ENCODE results near the gene C14orf93. TPM values are rescaled to one million over a fixed set of nuclear protein-coding genes. Genes with fewer than 3 reads are reported as not detected.

The C14orf93 gene
- total RNA-seq, 1 donor from 2014 or later: 12.4 TPM

DNA sequence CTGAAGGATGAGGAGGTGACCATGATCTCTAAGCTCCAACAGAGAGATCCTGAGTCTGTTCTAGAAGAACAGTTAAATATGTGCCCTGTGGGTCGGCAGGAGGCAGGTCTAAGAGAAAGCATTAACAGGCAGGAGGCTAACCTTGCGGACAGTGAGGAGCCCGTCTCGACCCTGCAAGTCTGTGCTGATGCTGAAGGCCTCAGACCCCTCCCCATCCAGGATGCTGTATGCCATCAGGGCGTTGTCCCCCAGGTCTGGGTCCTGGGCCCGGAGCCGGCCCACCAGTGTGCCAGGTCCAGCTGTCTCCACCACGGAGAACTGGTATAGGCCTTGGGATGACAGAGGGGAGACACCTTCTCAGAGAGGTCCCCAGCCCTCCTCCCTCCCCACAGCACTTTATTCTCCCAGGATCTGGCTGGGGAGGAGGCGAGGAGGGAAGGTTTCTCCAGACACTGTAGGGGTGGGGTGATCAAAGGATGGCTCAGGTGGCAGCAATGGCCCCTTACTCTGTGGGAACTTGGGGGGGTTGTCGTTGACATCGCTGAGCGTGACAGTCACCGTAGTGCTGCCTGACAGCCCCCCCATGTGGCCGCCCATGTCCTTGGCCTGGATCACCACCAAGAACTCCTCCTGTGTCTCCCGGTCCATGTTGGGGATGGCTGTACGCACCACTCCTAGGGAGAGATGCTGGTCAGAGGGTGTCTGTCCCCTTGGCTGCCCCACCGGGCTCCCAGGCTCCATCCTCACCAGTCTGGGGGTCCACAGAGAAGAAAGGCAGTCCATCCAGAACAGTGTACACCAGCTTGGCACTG lies 44.3 kb upstream of the C14orf93 start:
- H3K9me3 Mint-ChIP-seq (ENCODE audit: unreplicated experiment): no peaks in the 10 kb centered on the region
- no peak for DNase-seq (ENCODE audit: extremely low spot score, unreplicated experiment)
- H3K36me3 Mint-ChIP-seq (ENCODE audit: unreplicated experiment): peaks cover 3% of the 10 kb centered on the region
- H3K4me3 Mint-ChIP-seq (ENCODE audit: unreplicated experiment): no peak overlapping the region
- H3K27me3 Mint-ChIP-seq (ENCODE audit: unreplicated experiment): no peaks in the 10 kb centered on the region
- no peak overlapping the region for H3K27ac Mint-ChIP-seq (ENCODE audit: unreplicated experiment)
- TF ChIP-seq, protein P1, sequence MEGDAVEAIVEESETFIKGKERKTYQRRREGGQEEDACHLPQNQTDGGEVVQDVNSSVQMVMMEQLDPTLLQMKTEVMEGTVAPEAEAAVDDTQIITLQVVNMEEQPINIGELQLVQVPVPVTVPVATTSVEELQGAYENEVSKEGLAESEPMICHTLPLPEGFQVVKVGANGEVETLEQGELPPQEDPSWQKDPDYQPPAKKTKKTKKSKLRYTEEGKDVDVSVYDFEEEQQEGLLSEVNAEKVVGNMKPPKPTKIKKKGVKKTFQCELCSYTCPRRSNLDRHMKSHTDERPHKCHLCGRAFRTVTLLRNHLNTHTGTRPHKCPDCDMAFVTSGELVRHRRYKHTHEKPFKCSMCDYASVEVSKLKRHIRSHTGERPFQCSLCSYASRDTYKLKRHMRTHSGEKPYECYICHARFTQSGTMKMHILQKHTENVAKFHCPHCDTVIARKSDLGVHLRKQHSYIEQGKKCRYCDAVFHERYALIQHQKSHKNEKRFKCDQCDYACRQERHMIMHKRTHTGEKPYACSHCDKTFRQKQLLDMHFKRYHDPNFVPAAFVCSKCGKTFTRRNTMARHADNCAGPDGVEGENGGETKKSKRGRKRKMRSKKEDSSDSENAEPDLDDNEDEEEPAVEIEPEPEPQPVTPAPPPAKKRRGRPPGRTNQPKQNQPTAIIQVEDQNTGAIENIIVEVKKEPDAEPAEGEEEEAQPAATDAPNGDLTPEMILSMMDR (IDR thresholded peaks at IDR 0.05): peak; percentile 33
- peaks cover 22% of the 10 kb centered on the region for H3K4me1 Mint-ChIP-seq (ENCODE audit: unreplicated experiment)

DNA sequence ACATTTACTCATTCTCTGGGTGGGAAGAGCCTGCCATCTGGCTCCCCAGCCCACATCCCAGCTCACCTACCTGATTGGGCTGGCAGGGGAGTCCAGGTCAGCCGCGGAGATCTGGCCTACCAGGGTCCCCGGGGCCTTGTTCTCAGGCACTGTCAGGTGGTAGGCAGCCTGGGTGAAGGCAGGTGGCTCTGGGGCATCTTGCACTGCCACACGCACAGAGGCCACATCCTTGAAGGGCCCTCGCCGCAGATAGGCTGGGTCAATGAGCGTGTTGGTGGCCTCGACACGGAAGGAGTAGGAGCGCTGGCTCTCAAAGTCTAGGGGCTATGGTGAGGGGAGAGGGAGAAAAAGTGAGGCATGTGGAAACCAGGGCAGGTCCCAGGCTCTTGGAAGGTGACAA lies 43.5 kb upstream of the C14orf93 start:
- TF ChIP-seq, protein P1 (IDR thresholded peaks at IDR 0.05): no peak
- DNase-seq (ENCODE audit: extremely low spot score, unreplicated experiment): no peak
- H3K4me3 Mint-ChIP-seq (ENCODE audit: unreplicated experiment): no peak overlapping the region
- peaks cover 2% of the 10 kb centered on the region for H3K36me3 Mint-ChIP-seq (ENCODE audit: unreplicated experiment)
- no peaks in the 10 kb centered on the region for H3K27me3 Mint-ChIP-seq (ENCODE audit: unreplicated experiment)
- no peaks in the 10 kb centered on the region for H3K9me3 Mint-ChIP-seq (ENCODE audit: unreplicated experiment)
- H3K27ac Mint-ChIP-seq (ENCODE audit: unreplicated experiment): no peak overlapping the region
- peaks cover 20% of the 10 kb centered on the region for H3K4me1 Mint-ChIP-seq (ENCODE audit: unreplicated experiment)

DNA sequence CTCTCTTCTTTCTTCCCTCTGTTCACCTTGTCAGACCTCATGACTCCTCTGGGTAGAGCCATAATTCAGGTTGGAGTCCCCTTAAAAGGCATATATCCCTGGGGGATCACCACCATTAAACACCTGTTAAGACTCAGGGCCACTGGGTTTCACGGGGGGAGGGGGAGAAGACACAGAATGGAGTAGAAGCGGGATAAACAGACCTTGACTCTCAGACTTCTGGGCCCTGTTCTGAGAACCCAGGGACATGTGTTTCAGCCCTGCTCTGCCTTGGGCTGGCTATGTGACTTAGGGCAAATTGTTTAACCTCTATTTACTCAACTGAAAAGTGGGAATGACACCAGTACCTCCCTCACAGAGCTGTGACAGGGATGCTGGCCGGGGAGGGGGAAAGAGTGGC lies 42.7 kb upstream of the C14orf93 start:
- no peak overlapping the region for H3K27ac Mint-ChIP-seq (ENCODE audit: unreplicated experiment)
- no peaks in the 10 kb centered on the region for H3K27me3 Mint-ChIP-seq (ENCODE audit: unreplicated experiment)
- no peak for DNase-seq (ENCODE audit: extremely low spot score, unreplicated experiment)

DNA sequence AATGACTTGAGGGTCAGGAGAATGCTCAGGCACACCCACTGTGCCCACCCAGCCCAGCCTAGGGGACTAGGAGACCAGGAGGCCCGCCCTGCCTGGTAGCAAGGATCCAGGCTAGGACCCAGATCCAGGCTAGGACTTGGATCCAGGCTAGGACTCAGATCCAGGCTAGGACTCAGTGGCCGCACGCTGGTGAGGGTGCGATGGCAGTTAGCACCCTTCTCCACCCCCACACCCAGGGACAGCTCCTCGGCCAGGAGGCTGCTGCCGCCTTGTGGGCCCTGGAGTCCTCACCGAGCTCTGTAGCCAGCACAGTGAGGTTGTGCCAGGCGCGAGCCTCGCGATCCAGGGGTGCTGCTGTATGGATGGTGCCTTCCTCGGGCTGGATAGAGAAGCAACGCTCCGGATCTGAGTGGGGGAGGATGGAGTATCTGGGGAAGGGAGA lies 42.3 kb upstream of the C14orf93 start:
- Mint-ChIP-seq H3K9me3 (ENCODE audit: unreplicated experiment) (no peaks in the 10 kb centered on the region), H3K27ac (ENCODE audit: unreplicated experiment) (no peak overlapping the region), H3K27me3 (ENCODE audit: unreplicated experiment) (no peaks in the 10 kb centered on the region), H3K4me3 (ENCODE audit: unreplicated experiment) (no peak overlapping the region), H3K36me3 (ENCODE audit: unreplicated experiment) (peaks cover 2% of the 10 kb centered on the region), H3K4me1 (ENCODE audit: unreplicated experiment) (peaks cover 21% of the 10 kb centered on the region)
- TF ChIP-seq, protein P1 (IDR thresholded peaks at IDR 0.05): no peak
- DNase-seq (ENCODE audit: extremely low spot score, unreplicated experiment): no peak

More for the DNA sequence above, 42.7 kb upstream of the C14orf93 start:
- peaks cover 16% of the 10 kb centered on the region for H3K4me1 Mint-ChIP-seq (ENCODE audit: unreplicated experiment)
- H3K36me3 Mint-ChIP-seq (ENCODE audit: unreplicated experiment): peaks cover 2% of the 10 kb centered on the region
- H3K4me3 Mint-ChIP-seq (ENCODE audit: unreplicated experiment): no peak overlapping the region
- H3K9me3 Mint-ChIP-seq (ENCODE audit: unreplicated experiment): no peaks in the 10 kb centered on the region
- TF ChIP-seq, protein P1 (IDR thresholded peaks at IDR 0.05): no peak

DNA sequence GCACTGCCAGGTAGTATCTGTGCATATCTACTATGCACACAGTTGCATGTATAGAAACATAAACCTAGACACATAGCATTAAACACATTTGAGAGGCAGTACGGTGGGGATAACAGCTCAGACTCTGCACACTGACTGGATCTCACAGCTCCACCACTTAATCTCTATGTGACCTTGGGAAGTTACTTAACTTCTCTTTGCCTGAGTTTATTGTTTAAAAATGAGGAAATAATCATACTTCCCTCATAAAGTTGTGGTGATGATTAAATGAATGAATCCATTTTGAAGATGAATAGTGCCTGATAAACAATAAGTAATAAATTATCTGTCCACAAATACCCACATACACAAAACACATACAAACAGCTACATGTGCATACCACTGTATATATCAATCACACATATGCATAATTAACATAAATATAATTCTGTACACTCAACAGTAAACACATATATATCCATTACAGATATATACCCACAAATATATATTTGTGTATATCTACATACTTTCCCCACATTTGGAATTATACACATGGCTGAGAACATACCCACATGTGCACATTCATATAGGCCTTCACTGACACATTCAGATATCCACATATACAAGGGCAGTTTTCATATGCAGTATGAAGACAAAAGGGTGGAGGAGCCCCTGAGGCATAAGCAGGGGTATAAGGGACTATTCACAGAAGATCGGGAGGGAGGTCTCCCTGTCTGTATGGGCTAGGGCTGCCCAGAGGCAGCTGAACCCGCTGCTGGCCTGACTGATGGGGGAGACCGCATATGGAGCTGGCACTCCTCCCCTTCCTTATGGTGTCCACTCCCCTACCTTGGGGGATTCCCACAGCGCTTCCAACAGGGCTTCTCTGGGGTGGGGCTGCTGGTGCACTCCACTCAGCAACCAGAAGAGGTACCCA lies 41.5 kb upstream of the C14orf93 start:
- H3K9me3 Mint-ChIP-seq (ENCODE audit: unreplicated experiment): no peaks in the 10 kb centered on the region
- no peak overlapping the region for H3K27ac Mint-ChIP-seq (ENCODE audit: unreplicated experiment)
- no peak for DNase-seq (ENCODE audit: extremely low spot score, unreplicated experiment)
- H3K36me3 Mint-ChIP-seq (ENCODE audit: unreplicated experiment): peaks cover 2% of the 10 kb centered on the region
- TF ChIP-seq, protein P1 (IDR thresholded peaks at IDR 0.05): no peak
- H3K4me3 Mint-ChIP-seq (ENCODE audit: unreplicated experiment): no peak overlapping the region
- H3K4me1 Mint-ChIP-seq (ENCODE audit: unreplicated experiment): peaks cover 20% of the 10 kb centered on the region
- no peaks in the 10 kb centered on the region for H3K27me3 Mint-ChIP-seq (ENCODE audit: unreplicated experiment)
